B cell (primary cell): ENCODE measurements around the gene TAX1BP3. TPM values are rescaled to one million over a fixed set of nuclear protein-coding genes. Genes with fewer than 3 reads are reported as not detected.

Source experiments
- ATAC-seq: fragments of 200-7000 bp; cut with Tn5 transposase; one replicate; pipeline ENCODE4 v1.10.0; 2021; ENCODE audit warnings: low read depth, mild to moderate bottlenecking, moderate number of reproducible peaks, moderate library complexity
- CTCF ChIA-PET: fragments of 350-600 bp; sonication (Branson Sonifier 250); formaldehyde crosslinking; loops from one replicate; lab custom pipeline; 2021; ENCODE audit warnings: antibody characterized with exemption, inconsistent platforms; lab: Charles Lee
- POLR2A ChIA-PET: fragments of 350-600 bp; sonication (Branson Sonifier 250); formaldehyde crosslinking; loops from one replicate; lab custom pipeline; 2021; ENCODE audit warnings: antibody characterized with exemption; lab: Charles Lee
- DNase-seq: peaks from one replicate; pipeline ENCODE4 v3.0.0; 2013
- H2AFZ ChIP-seq: 2 replicates; pipeline ENCODE4 v1.6.1; 2012; ENCODE audit warnings: mild to moderate bottlenecking, low read depth, low read length; ENCODE audit not compliant: insufficient read depth, poor library complexity, severe bottlenecking
- H3K27ac ChIP-seq, 2 donors: 1 replicate in 1 of 2; 2 replicates in 1 of 2; pipeline ENCODE4 v1.5.1; 2012 to 2013; ENCODE audit warnings: low read length in 2 of 2, mild to moderate bottlenecking in 2 of 2, moderate library complexity in 1 of 2
- H3K27me3 ChIP-seq, 4 experiments: fragments of 200-600 bp in 1 of 4; sonication (generic) in 1 of 4; replicated peaks in 1 of 4; 1 replicate in 2 of 4; 2 replicates in 2 of 4; pipeline versions ENCODE4 v1.6.1 to v1.7.0; 2013 to 2016; ENCODE audit warnings: low read length in 3 of 4, mild to moderate bottlenecking in 2 of 4, mixed read lengths in 1 of 4, moderate library complexity in 1 of 4; ENCODE audit not compliant: insufficient read depth in 4 of 4, control insufficient read depth in 3 of 4; ENCODE audit errors: control extremely low read depth in 1 of 4
- H3K36me3 ChIP-seq, 2 experiments: replicated peaks in 1 of 2; 1 replicate in 1 of 2; 2 replicates in 1 of 2; pipeline versions ENCODE4 v1.6.1 to v1.7.1; 2013; ENCODE audit warnings: low read length in 1 of 2; ENCODE audit not compliant: insufficient read depth in 2 of 2, control insufficient read depth in 1 of 2; ENCODE audit errors: control extremely low read depth in 1 of 2, extremely low read depth in 1 of 2
- H3K4me1 ChIP-seq, 2 donors: fragments of 200-600 bp in 1 of 2; sonication (generic) in 1 of 2; 1 replicate in 1 of 2; 2 replicates in 1 of 2; pipeline versions ENCODE4 v1.5.1 to v1.6.1; 2013 to 2017; ENCODE audit warnings: low read length in 2 of 2; ENCODE audit not compliant: control insufficient read depth in 2 of 2, insufficient read depth in 2 of 2
- H3K4me2 ChIP-seq: replicated peaks from 2 replicates; pipeline ENCODE3; 2012; ENCODE audit warnings: mild to moderate bottlenecking, low read depth, low read length; ENCODE audit not compliant: poor library complexity, severe bottlenecking
- H3K4me3 ChIP-seq, 5 experiments: fragments of 200-600 bp in 1 of 5; sonication (generic) in 1 of 5; 1 replicate in 3 of 5; 2 replicates in 2 of 5; pipeline versions ENCODE4 v1.5.1 to v1.7.0; 2011 to 2016; ENCODE audit warnings: low read length in 4 of 5, mild to moderate bottlenecking in 4 of 5, low read depth in 2 of 5, control low read depth in 1 of 5, moderate library complexity in 1 of 5; ENCODE audit not compliant: insufficient read depth in 1 of 5; ENCODE audit errors: control extremely low read depth in 1 of 5, extremely low read depth in 1 of 5
- H3K79me2 ChIP-seq: fragments of 200-600 bp; sonication (generic); one replicate; pipeline ENCODE4 v1.6.0; 2016; ENCODE audit warnings: low read length; ENCODE audit not compliant: control insufficient read depth, insufficient read depth
- H3K9ac ChIP-seq: fragments of 200-600 bp; sonication (generic); 2 replicates; pipeline ENCODE4 v1.6.1; 2017; ENCODE audit warnings: mild to moderate bottlenecking, low read length, moderate library complexity
- H3K9me3 ChIP-seq, 3 donors: one replicate each; pipeline versions ENCODE4 v1.6.1 to v1.7.1; 2013; ENCODE audit warnings: low read length in 2 of 3; ENCODE audit not compliant: control insufficient read depth in 2 of 3, insufficient read depth in 1 of 3; ENCODE audit errors: control extremely low read depth in 1 of 3
- H4K20me1 ChIP-seq: 2 replicates; pipeline ENCODE4 v1.6.0; 2012; ENCODE audit warnings: mild to moderate bottlenecking, low read length; ENCODE audit not compliant: insufficient read depth, control insufficient read depth, poor library complexity, severe bottlenecking
- H3K27ac Mint-ChIP-seq: one replicate; pipeline ENCODE4 v1.8.0; 2021; ENCODE audit warnings: mixed read lengths
- H3K27me3 Mint-ChIP-seq: one replicate; pipeline ENCODE4 v1.8.0; 2021; ENCODE audit warnings: mixed read lengths
- H3K4me1 Mint-ChIP-seq: one replicate; pipeline ENCODE4 v1.8.0; 2021; ENCODE audit warnings: mixed read lengths
- H3K4me3 Mint-ChIP-seq: one replicate; pipeline ENCODE4 v1.8.0; 2021; ENCODE audit warnings: mixed read lengths
- H3K9me3 Mint-ChIP-seq: one replicate; pipeline ENCODE4 v1.8.0; 2022; ENCODE audit warnings: mixed read lengths; ENCODE audit not compliant: insufficient read depth
- EZH2 ChIP-seq: IDR thresholded peaks from 2 replicates; pipeline ENCODE4 v1.6.1; 2012; ENCODE audit warnings: borderline replicate concordance, low read depth, mild to moderate bottlenecking, moderate library complexity, low read length; ENCODE audit not compliant: insufficient read depth, poor library complexity, severe bottlenecking
- WGBS: methylation state at CpG from one replicate; pipeline ENCODE4 v1.1.5; 2013; ENCODE audit warnings: missing lambda C conversion rate; ENCODE audit not compliant: insufficient coverage; 5-methylcytosine and 5-hydroxymethylcytosine counted together
- intact Hi-C: fragments of 100-400 bp; cut with micrococcal nuclease; formaldehyde crosslinking; loops from one replicate; pipeline ENCODE4 v1.10.0; 2022
- polyA plus RNA-seq: library from polyadenylated mRNA; depleted of rRNA; stranded (reverse); fragments of >200 nt; gene quantifications from 2 replicates; pipeline ENCODE4 v1.2.3, GENCODE V29; 2012
- total RNA-seq, 2 donors: library from RNA; stranded (reverse); fragments of 120-200 nt in 1 of 2; gene quantifications; 1 replicate in 1 of 2; 2 replicates in 1 of 2; pipeline versions ENCODE4 v1.2.3 to v1.2.4, GENCODE V29; 2013 to 2022
- TF ChIP-seq, protein P1 (sequence below): fragments of 200-600 bp; IDR thresholded peaks from one replicate; pipeline ENCODE4 v1.8.0; 2022; ENCODE audit warnings: antibody characterized with exemption, mild to moderate bottlenecking

The TAX1BP3 gene
- total and polyA plus RNA-seq, 2 donors (not counting 1 experiment from before 2014, with no cell fraction given) = 17.7 to 22.1 TPM

DNA sequence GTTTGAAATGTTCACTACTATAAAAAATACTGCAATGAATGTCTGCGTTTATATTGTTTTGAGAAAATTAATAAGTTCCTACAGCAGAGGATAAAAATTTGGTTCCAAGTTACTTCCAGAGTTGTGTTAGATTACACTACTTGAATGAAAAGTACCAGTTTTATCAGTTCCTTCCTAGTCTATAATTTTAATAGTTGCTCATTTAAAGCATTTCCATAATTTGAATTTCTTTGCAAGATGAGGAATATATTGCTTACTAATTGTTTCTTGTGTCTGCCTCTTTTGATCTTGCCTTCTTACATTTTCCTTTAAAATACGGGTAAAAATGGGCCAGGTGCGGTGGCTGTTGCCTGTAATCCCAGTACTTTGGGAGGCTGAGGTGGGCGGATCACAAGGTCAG is 4.2 kb upstream of the TAX1BP3 start:
- Histone ChIP-seq H3K36me3 (peaks cover 0 to 14% of the 10 kb centered on the region in 2 experiments), H3K9me3 (no peaks in the 10 kb centered on the region), H2AFZ (no peak overlapping the region), H4K20me1 (peaks cover 36% of the 10 kb centered on the region), H3K9ac (no peak overlapping the region), H3K27me3 (no peaks in the 10 kb centered on the region), H3K4me3 (no peak overlapping the region), H3K79me2 (peaks cover 11% of the 10 kb centered on the region), H3K4me2 (no peak overlapping the region), H3K4me1 (peaks cover 10 to 16% of the 10 kb centered on the region in 2 donors), H3K27ac (peak overlapping the region in 1 of 2 donors; percentile 41)
- H3K4me3 Mint-ChIP-seq = no peak overlapping the region
- intact Hi-C loops = no loop called here
- ATAC-seq = no peak
- peaks cover 24% of the 10 kb centered on the region for H3K4me1 Mint-ChIP-seq
- no peaks in the 10 kb centered on the region for H3K27me3 Mint-ChIP-seq
- TF ChIP-seq, protein P1, sequence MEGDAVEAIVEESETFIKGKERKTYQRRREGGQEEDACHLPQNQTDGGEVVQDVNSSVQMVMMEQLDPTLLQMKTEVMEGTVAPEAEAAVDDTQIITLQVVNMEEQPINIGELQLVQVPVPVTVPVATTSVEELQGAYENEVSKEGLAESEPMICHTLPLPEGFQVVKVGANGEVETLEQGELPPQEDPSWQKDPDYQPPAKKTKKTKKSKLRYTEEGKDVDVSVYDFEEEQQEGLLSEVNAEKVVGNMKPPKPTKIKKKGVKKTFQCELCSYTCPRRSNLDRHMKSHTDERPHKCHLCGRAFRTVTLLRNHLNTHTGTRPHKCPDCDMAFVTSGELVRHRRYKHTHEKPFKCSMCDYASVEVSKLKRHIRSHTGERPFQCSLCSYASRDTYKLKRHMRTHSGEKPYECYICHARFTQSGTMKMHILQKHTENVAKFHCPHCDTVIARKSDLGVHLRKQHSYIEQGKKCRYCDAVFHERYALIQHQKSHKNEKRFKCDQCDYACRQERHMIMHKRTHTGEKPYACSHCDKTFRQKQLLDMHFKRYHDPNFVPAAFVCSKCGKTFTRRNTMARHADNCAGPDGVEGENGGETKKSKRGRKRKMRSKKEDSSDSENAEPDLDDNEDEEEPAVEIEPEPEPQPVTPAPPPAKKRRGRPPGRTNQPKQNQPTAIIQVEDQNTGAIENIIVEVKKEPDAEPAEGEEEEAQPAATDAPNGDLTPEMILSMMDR = no peak
- TF ChIP-seq EZH2 = no peak
- POLR2A ChIA-PET = no interaction called here
- no peak for DNase-seq
- H3K27ac Mint-ChIP-seq = peak overlapping the region; percentile 20
- WGBS = no CpG with 5 or more reads among the region's 4 CpGs
- CTCF ChIA-PET = interaction anchor here (0.6 to 0.8 kb wide), 2 partner anchors 31 to 60 kb away, joined by 3 to 5 read pairs; no protein-coding TSS in a partner anchor
- H3K9me3 Mint-ChIP-seq = no peaks in the 10 kb centered on the region

DNA sequence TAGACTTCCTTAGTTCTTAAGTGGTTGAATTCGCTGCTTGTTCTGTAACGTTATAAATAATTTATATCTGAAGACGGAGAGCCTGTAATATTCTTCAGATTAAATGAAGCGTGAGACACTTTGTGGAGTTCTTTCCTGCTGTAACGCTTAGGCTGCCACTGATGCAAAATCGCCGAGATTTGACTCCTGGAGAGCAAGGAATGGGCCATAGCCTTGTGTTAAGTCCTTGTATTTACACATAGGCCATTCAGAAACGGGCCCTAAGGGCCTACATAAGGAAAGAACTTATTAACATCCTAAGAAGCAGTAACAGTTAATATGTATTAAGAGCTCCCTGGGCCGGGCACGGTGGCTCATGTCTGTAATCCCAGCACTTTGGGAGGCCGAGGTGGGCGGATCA is 1.2 kb upstream of the TAX1BP3 start:
- ChIA-PET POLR2A (interaction anchor here (0.7 kb wide), 1 partner anchor 25 kb away, joined by 4 read pairs; no protein-coding TSS in a partner anchor), CTCF (interaction anchor here (1.8 kb wide), 1 partner anchor 158 kb away, joined by 5 read pairs; no protein-coding TSS in a partner anchor)
- H3K27ac Mint-ChIP-seq = peak overlapping the region; percentile 94
- Histone ChIP-seq H3K4me2 (peak overlapping the region; percentile 90), H3K9ac (peak overlapping the region; percentile 95), H3K4me1 (peaks cover 11 to 21% of the 10 kb centered on the region in 2 donors), H4K20me1 (peaks cover 28% of the 10 kb centered on the region), H3K27ac (peak overlapping the region; percentile 74 to 86), H3K27me3 (no peaks in the 10 kb centered on the region), H3K4me3 (peak overlapping the region in 4 of 5 experiments; percentile 85 to 99 (median 98)), H3K9me3 (no peaks in the 10 kb centered on the region), H3K79me2 (peaks cover 11% of the 10 kb centered on the region), H2AFZ (no peak overlapping the region), H3K36me3 (no peaks in the 10 kb centered on the region)
- peak overlapping the region; percentile 96 for H3K4me3 Mint-ChIP-seq
- 82% methylated on average over 8 of the region's 12 CpGs for WGBS
- TF ChIP-seq, protein P1 = no peak
- TF ChIP-seq EZH2 = no peak
- no peak for ATAC-seq
- peaks cover 33% of the 10 kb centered on the region for H3K4me1 Mint-ChIP-seq
- no peaks in the 10 kb centered on the region for H3K27me3 Mint-ChIP-seq
- DNase-seq = no peak
- H3K9me3 Mint-ChIP-seq = no peaks in the 10 kb centered on the region
- intact Hi-C loops = loop anchor here (2.0 to 5.0 kb wide), 2 partner anchors 13 to 1077 kb away; partner anchors contain the start of gene PAFAH1B1
